SK-N-SH (cell line): ENCODE results near the gene RALGDS. TPM values are rescaled to one million over a fixed set of nuclear protein-coding genes. Genes with fewer than 3 reads are reported as not detected.

Experiments used
- CTCF ChIA-PET: fragments of 300-600, 350-600 bp; formaldehyde crosslinking; extraction: SDS; loops from one replicate; lab custom pipeline; 2021; lab: Yijun Ruan, JAX
- POLR2A ChIA-PET: fragments of 350-600 bp; sonication (Branson Sonifier 250); formaldehyde crosslinking; extraction: SDS; loops from one replicate; lab custom pipeline; 2020; ENCODE audit warnings: antibody characterized with exemption, inconsistent platforms; lab: Yijun Ruan, JAX
- DNase-seq: peaks from one replicate; pipeline ENCODE4 v3.0.0; 2012
- H2AFZ ChIP-seq: fragments of 200-600 bp; sonication (generic); 2 replicates; pipeline ENCODE4 v1.8.1; 2016; ENCODE audit warnings: antibody characterized with exemption, mild to moderate bottlenecking, low read depth
- H3F3A ChIP-seq: fragments of 200-600 bp; sonication (generic); replicated peaks from 2 replicates; pipeline ENCODE3; 2016; ENCODE audit warnings: antibody characterized with exemption, mild to moderate bottlenecking; ENCODE audit not compliant: insufficient read depth
- H3K27ac ChIP-seq, 2 experiments: fragments of 200-500 bp in 1 of 2; fragments of 200-600 bp in 1 of 2; sonication (Bioruptor generic) in 1 of 2; sonication (generic), shearing (Covaris generic) in 1 of 2; 2 replicates each; pipeline versions ENCODE4 v1.5.1 to v1.6.1; 2014 to 2016; ENCODE audit warnings: low read depth in 2 of 2, inconsistent platforms in 1 of 2, low read length in 1 of 2, mild to moderate bottlenecking in 1 of 2, mixed read lengths in 1 of 2
- H3K27me3 ChIP-seq: fragments of 200-600 bp; sonication (generic), shearing (Covaris generic); 2 replicates; pipeline ENCODE4 v1.6.1; 2016; ENCODE audit warnings: mixed run types; ENCODE audit not compliant: insufficient read depth
- H3K36me3 ChIP-seq, 2 experiments: fragments of 200-500 bp in 1 of 2; fragments of 200-600 bp in 1 of 2; sonication (Bioruptor generic) in 1 of 2; sonication (generic) in 1 of 2; replicated peaks in 1 of 2; 2 replicates each; pipeline versions ENCODE3 to v1.5.1; 2014 to 2016; ENCODE audit warnings: low read length in 1 of 2, mild to moderate bottlenecking in 1 of 2; ENCODE audit not compliant: insufficient read depth in 2 of 2, control insufficient read depth in 1 of 2
- H3K4me1 ChIP-seq, 2 experiments: fragments of 200-500 bp in 1 of 2; fragments of 200-600 bp in 1 of 2; sonication (Bioruptor generic) in 1 of 2; sonication (generic), shearing (Covaris generic) in 1 of 2; 2 replicates each; pipeline versions ENCODE4 v1.5.1 to v1.6.1; 2014 to 2016; ENCODE audit warnings: low read depth in 1 of 2, low read length in 1 of 2, mixed run types in 1 of 2; ENCODE audit not compliant: insufficient read depth in 2 of 2, control insufficient read depth in 1 of 2
- H3K4me2 ChIP-seq: fragments of 200-600 bp; sonication (generic), shearing (Covaris generic); 2 replicates; pipeline ENCODE4 v1.6.1; 2017; ENCODE audit warnings: mixed run types
- H3K4me3 ChIP-seq, 2 experiments: fragments of 200-500 bp in 1 of 2; fragments of 200-600 bp in 1 of 2; sonication (Bioruptor generic) in 1 of 2; sonication (generic), shearing (Covaris generic) in 1 of 2; 2 replicates each; pipeline versions ENCODE4 v1.5.1 to v1.8.1; 2014 to 2016; ENCODE audit warnings: low read depth in 2 of 2, inconsistent platforms in 1 of 2, low read length in 1 of 2, mild to moderate bottlenecking in 1 of 2, mixed read lengths in 1 of 2, moderate library complexity in 1 of 2
- H3K79me2 ChIP-seq: fragments of 200-600 bp; sonication (generic); 2 replicates; pipeline ENCODE4 v1.8.1; 2017; ENCODE audit warnings: mild to moderate bottlenecking; ENCODE audit not compliant: insufficient read depth
- H3K9ac ChIP-seq: fragments of 200-600 bp; sonication (generic); 2 replicates; pipeline ENCODE4 v1.6.1; 2017; ENCODE audit warnings: mixed run types
- H3K9me2 ChIP-seq: fragments of 200-600 bp; sonication (generic); 2 replicates; pipeline ENCODE4 v1.6.1; 2017; ENCODE audit warnings: mixed run types
- H3K9me3 ChIP-seq: fragments of 200-600 bp; sonication (generic); 2 replicates; pipeline ENCODE4 v1.6.1; 2017; ENCODE audit warnings: mixed run types, mild to moderate bottlenecking, moderate library complexity
- H4K20me1 ChIP-seq: fragments of 200-600 bp; sonication (generic); 2 replicates; pipeline ENCODE4 v1.6.1; 2017; ENCODE audit warnings: mild to moderate bottlenecking, mixed run types; ENCODE audit not compliant: insufficient read depth
- CHD2 ChIP-seq: fragments of 150-350 bp; IDR thresholded peaks from 2 replicates; pipeline ENCODE4 v1.6.1; 2018; ENCODE audit warnings: low read length; ENCODE audit not compliant: partially characterized antibody
- EP300 ChIP-seq, 2 experiments: IDR thresholded peaks; 2 replicates each; pipeline versions ENCODE4 v1.4.0 to v1.6.1; 2012; ENCODE audit warnings: borderline replicate concordance in 1 of 2, low read depth in 1 of 2, low read length in 1 of 2
- EZH2phosphoT487 ChIP-seq: fragments of 200-600 bp; sonication (generic); IDR thresholded peaks from 2 replicates; pipeline ENCODE4 v1.6.1; 2017; ENCODE audit warnings: low read depth, mixed run types, mild to moderate bottlenecking, antibody characterized with exemption, moderate library complexity, borderline replicate concordance
- FOSL2 ChIP-seq: IDR thresholded peaks from 2 replicates; pipeline ENCODE4 v1.4.0; 2012; ENCODE audit warnings: low read depth, mild to moderate bottlenecking, moderate library complexity, borderline replicate concordance
- GATA2 ChIP-seq: sonication (generic); formaldehyde crosslinking; IDR thresholded peaks from 2 replicates; pipeline ENCODE4 v1.5.0; 2020; ENCODE audit warnings: mild to moderate bottlenecking, missing genetic modification reagents
- IRF3 ChIP-seq: fragments of 150-350 bp; IDR thresholded peaks from 2 replicates; pipeline ENCODE4 v1.6.1; 2016; ENCODE audit warnings: mild to moderate bottlenecking, low read depth, low read length
- JUND ChIP-seq: IDR thresholded peaks from 2 replicates; pipeline ENCODE4 v1.4.0; 2012
- MEF2A ChIP-seq: IDR thresholded peaks from 2 replicates; pipeline ENCODE4 v1.4.0; 2012; ENCODE audit warnings: low read depth, borderline replicate concordance
- MXI1 ChIP-seq: IDR thresholded peaks from 2 replicates; pipeline ENCODE4 v1.6.1; 2012; ENCODE audit warnings: mild to moderate bottlenecking, low read depth, low read length, improper control_type of control experiment
- NFIC ChIP-seq: IDR thresholded peaks from 2 replicates; pipeline ENCODE4 v1.4.0; 2012; ENCODE audit warnings: borderline replicate concordance
- POLR2AphosphoS5 ChIP-seq: IDR thresholded peaks from 2 replicates; pipeline ENCODE4 v1.6.1; 2012; ENCODE audit warnings: low read depth, low read length
- RAD21 ChIP-seq: IDR thresholded peaks from 2 replicates; pipeline ENCODE4 v1.6.1; 2012; ENCODE audit warnings: mild to moderate bottlenecking, low read length
- REST ChIP-seq: IDR thresholded peaks from 2 replicates; pipeline ENCODE4 v1.6.1; 2012; ENCODE audit warnings: mild to moderate bottlenecking, low read depth, low read length, moderate library complexity
- SIN3A ChIP-seq: IDR thresholded peaks from 2 replicates; pipeline ENCODE4 v1.6.1; 2012; ENCODE audit warnings: low read depth, mild to moderate bottlenecking, low read length, moderate library complexity, borderline replicate concordance
- TAF1 ChIP-seq: IDR thresholded peaks from 2 replicates; pipeline ENCODE4 v1.6.1; 2012; ENCODE audit warnings: low read depth, mild to moderate bottlenecking, low read length, moderate library complexity, borderline replicate concordance
- TCF12 ChIP-seq: IDR thresholded peaks from 2 replicates; pipeline ENCODE4 v1.4.0; 2012
- TEAD4 ChIP-seq: IDR thresholded peaks from 2 replicates; pipeline ENCODE4 v1.4.0; 2012; ENCODE audit warnings: mild to moderate bottlenecking, borderline replicate concordance; ENCODE audit not compliant: insufficient read depth
- WGBS: methylation state at CpG from one replicate; pipeline ENCODE4 v1.1.6; 2017; ENCODE audit warnings: low lambda C conversion rate; 5-methylcytosine and 5-hydroxymethylcytosine counted together
- polyA plus RNA-seq, 3 experiments: library from polyadenylated mRNA; depleted of rRNA; stranded (reverse); fragments of >200 nt; gene quantifications; 2 replicates each; pipeline ENCODE4 v1.2.3, GENCODE V29; 2012
- TF ChIP-seq, protein P1 (sequence below): IDR thresholded peaks from 2 replicates; pipeline ENCODE4; 2012
- TF ChIP-seq, protein P2 (sequence below): fragments of 200-600 bp; sonication (generic); IDR thresholded peaks from 2 replicates; pipeline ENCODE4 v1.6.1; 2017; ENCODE audit warnings: antibody characterized with exemption, mild to moderate bottlenecking, moderate library complexity
- TF ChIP-seq, protein P3 (sequence below): IDR thresholded peaks from 2 replicates; pipeline ENCODE4 v1.4.0; 2012; ENCODE audit warnings: low read depth, borderline replicate concordance

RALGDS gene
- polyA plus RNA-seq, 1 of the 3 experiments (the other 2 are of a cell fraction), result 64.7 TPM

GRCh38 chr9:133075925-133076630 lies 45.0 kb downstream of the RALGDS start:
- peak overlapping the region; percentile 66; the same call in 1 of the 2 replicates for H3K4me2 ChIP-seq
- H3K36me3 ChIP-seq, result no peaks in the 10 kb centered on the region
- no peak overlapping the region for H3K9ac ChIP-seq
- WGBS, result 74% methylated on average over 4 of the region's 4 CpGs
- no peak for DNase-seq
- TF ChIP-seq, protein P1, sequence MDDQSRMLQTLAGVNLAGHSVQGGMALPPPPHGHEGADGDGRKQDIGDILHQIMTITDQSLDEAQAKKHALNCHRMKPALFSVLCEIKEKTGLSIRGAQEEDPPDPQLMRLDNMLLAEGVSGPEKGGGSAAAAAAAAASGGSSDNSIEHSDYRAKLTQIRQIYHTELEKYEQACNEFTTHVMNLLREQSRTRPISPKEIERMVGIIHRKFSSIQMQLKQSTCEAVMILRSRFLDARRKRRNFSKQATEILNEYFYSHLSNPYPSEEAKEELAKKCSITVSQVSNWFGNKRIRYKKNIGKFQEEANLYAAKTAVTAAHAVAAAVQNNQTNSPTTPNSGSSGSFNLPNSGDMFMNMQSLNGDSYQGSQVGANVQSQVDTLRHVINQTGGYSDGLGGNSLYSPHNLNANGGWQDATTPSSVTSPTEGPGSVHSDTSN, result peak; percentile 38; the same call in 1 of the 2 replicates
- peak; percentile 34; the same call in 1 of the 2 replicates for TF ChIP-seq TEAD4
- no peak for TF ChIP-seq SIN3A
- 0 out of 4 replicates have a peak, but pooled peaks of 1 of the 2 experiments have one; percentile 19 for TF ChIP-seq EP300 (IDR thresholded peaks at IDR 0.05; ENCODE audit: borderline replicate concordance in 1 of 2, low read depth in 1 of 2, low read length in 1 of 2)
- TF ChIP-seq CHD2, result no peak
- TF ChIP-seq JUND, result peak; percentile 69
- peak; percentile 58; the same call in 1 of the 2 replicates for TF ChIP-seq REST
- TF ChIP-seq FOSL2, result peak; percentile 75; the same call in 1 of the 2 replicates
- no peak for TF ChIP-seq MEF2A
- TF ChIP-seq, protein P2, sequence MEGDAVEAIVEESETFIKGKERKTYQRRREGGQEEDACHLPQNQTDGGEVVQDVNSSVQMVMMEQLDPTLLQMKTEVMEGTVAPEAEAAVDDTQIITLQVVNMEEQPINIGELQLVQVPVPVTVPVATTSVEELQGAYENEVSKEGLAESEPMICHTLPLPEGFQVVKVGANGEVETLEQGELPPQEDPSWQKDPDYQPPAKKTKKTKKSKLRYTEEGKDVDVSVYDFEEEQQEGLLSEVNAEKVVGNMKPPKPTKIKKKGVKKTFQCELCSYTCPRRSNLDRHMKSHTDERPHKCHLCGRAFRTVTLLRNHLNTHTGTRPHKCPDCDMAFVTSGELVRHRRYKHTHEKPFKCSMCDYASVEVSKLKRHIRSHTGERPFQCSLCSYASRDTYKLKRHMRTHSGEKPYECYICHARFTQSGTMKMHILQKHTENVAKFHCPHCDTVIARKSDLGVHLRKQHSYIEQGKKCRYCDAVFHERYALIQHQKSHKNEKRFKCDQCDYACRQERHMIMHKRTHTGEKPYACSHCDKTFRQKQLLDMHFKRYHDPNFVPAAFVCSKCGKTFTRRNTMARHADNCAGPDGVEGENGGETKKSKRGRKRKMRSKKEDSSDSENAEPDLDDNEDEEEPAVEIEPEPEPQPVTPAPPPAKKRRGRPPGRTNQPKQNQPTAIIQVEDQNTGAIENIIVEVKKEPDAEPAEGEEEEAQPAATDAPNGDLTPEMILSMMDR, result no peak
- no peak for TF ChIP-seq GATA2 (CRISPR knock-in tag)
- no peak for TF ChIP-seq POLR2AphosphoS5
- TF ChIP-seq TAF1, result no peak
- TF ChIP-seq MXI1, result no peak
- TF ChIP-seq, protein P3, sequence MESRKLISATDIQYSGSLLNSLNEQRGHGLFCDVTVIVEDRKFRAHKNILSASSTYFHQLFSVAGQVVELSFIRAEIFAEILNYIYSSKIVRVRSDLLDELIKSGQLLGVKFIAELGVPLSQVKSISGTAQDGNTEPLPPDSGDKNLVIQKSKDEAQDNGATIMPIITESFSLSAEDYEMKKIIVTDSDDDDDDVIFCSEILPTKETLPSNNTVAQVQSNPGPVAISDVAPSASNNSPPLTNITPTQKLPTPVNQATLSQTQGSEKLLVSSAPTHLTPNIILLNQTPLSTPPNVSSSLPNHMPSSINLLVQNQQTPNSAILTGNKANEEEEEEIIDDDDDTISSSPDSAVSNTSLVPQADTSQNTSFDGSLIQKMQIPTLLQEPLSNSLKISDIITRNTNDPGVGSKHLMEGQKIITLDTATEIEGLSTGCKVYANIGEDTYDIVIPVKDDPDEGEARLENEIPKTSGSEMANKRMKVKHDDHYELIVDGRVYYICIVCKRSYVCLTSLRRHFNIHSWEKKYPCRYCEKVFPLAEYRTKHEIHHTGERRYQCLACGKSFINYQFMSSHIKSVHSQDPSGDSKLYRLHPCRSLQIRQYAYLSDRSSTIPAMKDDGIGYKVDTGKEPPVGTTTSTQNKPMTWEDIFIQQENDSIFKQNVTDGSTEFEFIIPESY, result no peak
- TF ChIP-seq RAD21, result no peak
- TF ChIP-seq TCF12, result peak; percentile 52; the same call in 1 of the 2 replicates
- peak; percentile 11; the same call in 1 of the 2 replicates for TF ChIP-seq NFIC
- TF ChIP-seq EZH2phosphoT487, result no peak
- TF ChIP-seq IRF3, result no peak
- H3K27ac ChIP-seq, result peak overlapping the region; percentile 1 to 73; a peak in 3 of 4 replicates
- H3K9me2 ChIP-seq, result no peaks in the 10 kb centered on the region
- no peak overlapping the region for H2AFZ ChIP-seq
- CTCF ChIA-PET, result interaction anchor here (1.0 to 2.3 kb wide), 5 partner anchors 10 to 71 kb away, joined by 4 to 9 read pairs (median 7); no protein-coding TSS in a partner anchor
- no peak overlapping the region for H3K4me3 ChIP-seq
- H4K20me1 ChIP-seq, result no peaks in the 10 kb centered on the region
- POLR2A ChIA-PET, result no interaction called here
- H3K4me1 ChIP-seq, result peaks cover 0 to 16% of the 10 kb centered on the region in 2 experiments; a peak in 3 of 4 replicates
- no peaks in the 10 kb centered on the region for H3K79me2 ChIP-seq
- H3K9me3 ChIP-seq, result no peaks in the 10 kb centered on the region
- H3F3A ChIP-seq, result peaks cover 14% of the 10 kb centered on the region
- H3K27me3 ChIP-seq, result no peaks in the 10 kb centered on the region
